ENCODE results near the gene ENGASE.

- no peak for TF ChIP-seq EZH2 (IDR thresholded peaks at IDR 0.05; ENCODE audit: insufficient read depth, low read length)
- peak; percentile 67 for TF ChIP-seq CTCF (IDR thresholded peaks at IDR 0.05; ENCODE audit: insufficient read depth, low read depth, low read length)
Measured at GRCh38 chr17:79042421-79043190, 32.0 kb upstream of the ENGASE start.
